Skeletal muscle satellite cell (primary cell): Measurements from ENCODE around the gene GLMN. TPM values are rescaled to one million over a fixed set of nuclear protein-coding genes. Genes with fewer than 3 reads are reported as not detected.

Experiments
- H3K27me3 ChIP-seq: 2 replicates; pipeline ENCODE4 v1.7.0; 2013; ENCODE audit warnings: low read length; ENCODE audit not compliant: control insufficient read depth, insufficient read depth
- H3K36me3 ChIP-seq: 2 replicates; pipeline ENCODE4 v1.7.0; 2013; ENCODE audit warnings: mild to moderate bottlenecking, control low read depth, low read length; ENCODE audit not compliant: insufficient read depth
- H3K4me1 ChIP-seq: 2 replicates; pipeline ENCODE4 v1.7.0; 2013; ENCODE audit warnings: low read length; ENCODE audit not compliant: control insufficient read depth, insufficient read depth
- H3K4me2 ChIP-seq: 2 replicates; pipeline ENCODE4 v1.7.0; 2013; ENCODE audit warnings: mild to moderate bottlenecking, low read length
- H3K4me3 ChIP-seq: 2 replicates; pipeline ENCODE4 v1.7.0; 2013; ENCODE audit warnings: low read length
- H3K9ac ChIP-seq: 2 replicates; pipeline ENCODE4 v1.7.0; 2013; ENCODE audit warnings: mild to moderate bottlenecking, low read depth, low read length, moderate library complexity
- H3K9me3 ChIP-seq: replicated peaks from 2 replicates; pipeline ENCODE4 v1.7.0; 2013; ENCODE audit warnings: mild to moderate bottlenecking, control low read depth, low read length
- total RNA-seq: library from RNA; depleted of rRNA; stranded (reverse); fragments of >200 nt; gene quantifications from 2 replicates; pipeline ENCODE4 v1.2.3, GENCODE V29; 2012; rRNA removed

Gene GLMN
- total RNA-seq = 9.4 and 16.7 TPM in 2 replicates

- Histone ChIP-seq H3K9ac (peak within 1 kb of the TSS; percentile 95), H3K36me3 (peaks cover 11% of the 10 kb centered on the region), H3K9me3 (no peaks in the 10 kb centered on the region), H3K4me2 (peak within 1 kb of the TSS; percentile 86), H3K4me3 (peak within 1 kb of the TSS; percentile 92), H3K4me1 (peaks cover 16% of the 10 kb centered on the region), H3K27me3 (no peaks in the 10 kb centered on the region)
Observed at GRCh38 chr1:92298573-92299476, at the start of gene GLMN, which contains the start of gene RPAP2. TSS of gene GLMN (minus strand) at chr1:92298987. CDS start at chr1:92297999, 988 bp downstream. TSS of gene RPAP2 (plus strand) at chr1:92299059. CDS start at chr1:92299074, 15 bp downstream.

GRCh38 chr1:92346866-92347640 lies 48.3 kb upstream of the GLMN start:
- H3K9me3 ChIP-seq = no peaks in the 10 kb centered on the region
- no peak overlapping the region for H3K9ac ChIP-seq
- no peak overlapping the region for H3K4me3 ChIP-seq
- H3K36me3 ChIP-seq = peaks cover 25% of the 10 kb centered on the region
- no peaks in the 10 kb centered on the region for H3K27me3 ChIP-seq
- H3K4me2 ChIP-seq = no peak overlapping the region
- no peaks in the 10 kb centered on the region for H3K4me1 ChIP-seq

GRCh38 chr1:92343061-92343460 lies 44.3 kb upstream of the GLMN start:
- no peak overlapping the region for H3K9ac ChIP-seq
- no peak overlapping the region for H3K4me3 ChIP-seq
- H3K27me3 ChIP-seq = no peaks in the 10 kb centered on the region
- peaks cover 14% of the 10 kb centered on the region for H3K36me3 ChIP-seq
- no peaks in the 10 kb centered on the region for H3K4me1 ChIP-seq
- H3K9me3 ChIP-seq = no peaks in the 10 kb centered on the region
- H3K4me2 ChIP-seq = no peak overlapping the region

GRCh38 chr1:92342401-92342800 lies 43.6 kb upstream of the GLMN start:
- Histone ChIP-seq H3K27me3 (no peaks in the 10 kb centered on the region), H3K9me3 (no peaks in the 10 kb centered on the region), H3K9ac (no peak overlapping the region), H3K36me3 (peaks cover 13% of the 10 kb centered on the region), H3K4me3 (no peak overlapping the region), H3K4me2 (no peak overlapping the region), H3K4me1 (no peaks in the 10 kb centered on the region)

- Histone ChIP-seq H3K9ac (no peak overlapping the region), H3K36me3 (peaks cover 15% of the 10 kb centered on the region), H3K4me2 (no peak overlapping the region), H3K4me3 (no peak overlapping the region), H3K27me3 (no peaks in the 10 kb centered on the region), H3K9me3 (no peaks in the 10 kb centered on the region), H3K4me1 (no peaks in the 10 kb centered on the region)
Observed at GRCh38 chr1:92340154-92340553, 41.4 kb upstream of the GLMN start.

GRCh38 chr1:92333668-92334067 lies 34.9 kb upstream of the GLMN start:
- Histone ChIP-seq H3K4me1 (no peaks in the 10 kb centered on the region), H3K27me3 (no peaks in the 10 kb centered on the region), H3K36me3 (peaks cover 20% of the 10 kb centered on the region), H3K9ac (no peak overlapping the region), H3K9me3 (no peaks in the 10 kb centered on the region), H3K4me2 (no peak overlapping the region), H3K4me3 (no peak overlapping the region)

GRCh38 chr1:92329347-92330129 lies 30.8 kb upstream of the GLMN start:
- Histone ChIP-seq H3K9me3 (peaks cover 6% of the 10 kb centered on the region), H3K9ac (no peak overlapping the region), H3K4me2 (no peak overlapping the region), H3K27me3 (no peaks in the 10 kb centered on the region), H3K4me1 (no peaks in the 10 kb centered on the region), H3K4me3 (no peak overlapping the region), H3K36me3 (peaks cover 23% of the 10 kb centered on the region)

- peaks cover 36% of the 10 kb centered on the region for H3K36me3 ChIP-seq
- peaks cover 6% of the 10 kb centered on the region for H3K9me3 ChIP-seq
Observed at GRCh38 chr1:92327794-92328193, 29.0 kb upstream of the GLMN start.

GRCh38 chr1:92326681-92327080 lies 27.9 kb upstream of the GLMN start:
- Histone ChIP-seq H3K4me1 (no peaks in the 10 kb centered on the region), H3K9ac (no peak overlapping the region), H3K4me3 (no peak overlapping the region), H3K4me2 (no peak overlapping the region), H3K27me3 (no peaks in the 10 kb centered on the region), H3K36me3 (peaks cover 36% of the 10 kb centered on the region), H3K9me3 (peaks cover 6% of the 10 kb centered on the region)

More at GRCh38 chr1:92327794-92328193, 29.0 kb upstream of the GLMN start:
- Histone ChIP-seq H3K9ac (no peak overlapping the region), H3K4me2 (no peak overlapping the region), H3K27me3 (no peaks in the 10 kb centered on the region), H3K4me3 (no peak overlapping the region), H3K4me1 (no peaks in the 10 kb centered on the region)

- Histone ChIP-seq H3K36me3 (peaks cover 32% of the 10 kb centered on the region), H3K4me3 (no peak overlapping the region), H3K4me1 (no peaks in the 10 kb centered on the region), H3K4me2 (no peak overlapping the region), H3K9me3 (peaks cover 6% of the 10 kb centered on the region), H3K9ac (no peak overlapping the region), H3K27me3 (no peaks in the 10 kb centered on the region)
Observed at GRCh38 chr1:92324784-92325183, 26.0 kb upstream of the GLMN start.
